K562 (cell line): ENCODE results near the gene RAB2B. TPM values are rescaled to one million over a fixed set of nuclear protein-coding genes. Genes with fewer than 3 reads are reported as not detected.

Experiments used
- ATAC-seq: fragments of 200-7000 bp; cut with Tn5 transposase; 3 replicates; pipeline ENCODE4 v1.9.1; 2020; ENCODE audit warnings: moderate library complexity
- BruUV-seq: library from RNA; stranded (reverse); fragments of 400-500 nt; replicated peaks from 2 replicates; lab custom pipeline; 2021; lab: Mats Ljungman, UMichigan
- CTCF ChIA-PET: fragments of 300-600 bp; formaldehyde crosslinking; extraction: SDS; loops from one replicate; lab custom pipeline; 2021; ENCODE audit warnings: low intra/inter-chr PET ratio; lab: Yijun Ruan, JAX
- POLR2A ChIA-PET: fragments of 300-600, 350-650 bp; sonication (Branson Sonifier 250); formaldehyde crosslinking; extraction: SDS; loops from one replicate; lab custom pipeline; 2021; ENCODE audit warnings: antibody characterized with exemption, inconsistent platforms; lab: Yijun Ruan, JAX
- DNase-seq, 4 experiments: peaks; one replicate each; pipeline versions ENCODE4 v3.0.0 to v3.0.0-alpha.2; 2011 to 2018; ENCODE audit warnings: low spot score in 3 of 4, mixed read lengths in 3 of 4; ENCODE audit errors: extremely low read depth in 1 of 4
- FAIRE-seq: peaks from 2 replicates; lab custom pipeline; 2011; peaks lifted over from hg19 to GRCh38; lab: Jason Lieb, UNC
- H2AFZ ChIP-seq: 2 replicates; pipeline ENCODE4 v1.6.0; 2011; ENCODE audit warnings: low read depth, low read length, control low read depth, inconsistent platforms
- H3K27ac ChIP-seq: fragments of 200-600 bp; 3 replicates; pipeline ENCODE4 v1.8.0; 2011; ENCODE audit warnings: low read depth, mild to moderate bottlenecking, control low read depth, inconsistent platforms, low read length, moderate library complexity, mixed read lengths; ENCODE audit errors: extremely low read depth
- H3K27me3 ChIP-seq, 2 experiments: fragments of 300-600 bp in 1 of 2; 2 replicates in 1 of 2; 3 replicates in 1 of 2; pipeline versions ENCODE4 v1.6.0 to v1.8.0; 2011; ENCODE audit warnings: inconsistent platforms in 2 of 2, low read length in 2 of 2, mild to moderate bottlenecking in 1 of 2, mixed read lengths in 1 of 2, moderate library complexity in 1 of 2; ENCODE audit not compliant: control insufficient read depth in 2 of 2, insufficient read depth in 2 of 2
- H3K36me3 ChIP-seq: fragments of 300-600 bp; 3 replicates; pipeline ENCODE4 v1.8.0; 2011; ENCODE audit warnings: mild to moderate bottlenecking, low read length, inconsistent platforms; ENCODE audit not compliant: control insufficient read depth, insufficient read depth
- H3K4me1 ChIP-seq, 2 experiments: fragments of 200-600 bp in 1 of 2; replicated peaks in 1 of 2; 2 replicates in 1 of 2; 3 replicates in 1 of 2; pipeline versions ENCODE4 v1.5.1 to v1.8.0; 2011; ENCODE audit warnings: inconsistent platforms in 2 of 2, low read length in 2 of 2, mild to moderate bottlenecking in 1 of 2, mixed read lengths in 1 of 2, moderate library complexity in 1 of 2; ENCODE audit not compliant: control insufficient read depth in 2 of 2, insufficient read depth in 2 of 2
- H3K4me2 ChIP-seq: 2 replicates; pipeline ENCODE4 v1.6.1; 2011; ENCODE audit warnings: low read length, control low read depth, inconsistent platforms, mixed read lengths; ENCODE audit not compliant: insufficient read depth
- H3K4me3 ChIP-seq: fragments of 200-600 bp; sonication (generic), shearing (Covaris generic); 2 replicates; pipeline ENCODE4 v1.5.1; 2016; ENCODE audit warnings: control low read depth, inconsistent platforms
- H3K79me2 ChIP-seq: fragments of 200-600 bp; 3 replicates; pipeline ENCODE4 v1.8.0; 2011; ENCODE audit warnings: low read length, inconsistent platforms; ENCODE audit not compliant: control insufficient read depth, insufficient read depth
- H3K9ac ChIP-seq, 2 experiments: 2 replicates each; pipeline versions ENCODE4 v1.6.0 to v1.6.1; 2011; ENCODE audit warnings: low read depth in 2 of 2, low read length in 2 of 2, control low read depth in 1 of 2, inconsistent platforms in 1 of 2, mild to moderate bottlenecking in 1 of 2, mixed read lengths in 1 of 2; ENCODE audit not compliant: insufficient read depth in 1 of 2
- H3K9me1 ChIP-seq: one replicate; pipeline ENCODE4 v1.6.0; 2011; ENCODE audit warnings: inconsistent platforms, mild to moderate bottlenecking, low read length, moderate library complexity; ENCODE audit not compliant: control insufficient read depth, insufficient read depth
- H3K9me3 ChIP-seq: replicated peaks from 2 replicates; pipeline ENCODE4 v1.5.1; 2011; ENCODE audit warnings: low read depth, low read length, inconsistent platforms; ENCODE audit not compliant: control insufficient read depth, insufficient read depth
- H4K20me1 ChIP-seq: replicated peaks from 2 replicates; pipeline ENCODE4 v1.6.1; 2011; ENCODE audit warnings: low read length, inconsistent platforms, mixed read lengths; ENCODE audit not compliant: control insufficient read depth, insufficient read depth
- E2F5 ChIP-seq: sonication (generic); formaldehyde crosslinking; IDR thresholded peaks from 2 replicates; pipeline ENCODE4 v1.8.0; 2022; ENCODE audit warnings: mild to moderate bottlenecking, missing genetic modification reagents
- ILF3 ChIP-seq: fragments of 450-650 bp; IDR thresholded peaks from 2 replicates; pipeline ENCODE4 v1.6.1; 2018; ENCODE audit warnings: antibody characterized with exemption, mild to moderate bottlenecking, moderate library complexity, borderline replicate concordance
- JUND ChIP-seq, 2 experiments: IDR thresholded peaks; 2 replicates in 1 of 2; 3 replicates in 1 of 2; pipeline ENCODE4 v1.6.1; 2011; ENCODE audit warnings: borderline replicate concordance in 2 of 2, low read depth in 2 of 2, low read length in 2 of 2, improper control_type of control experiment in 1 of 2, missing biosample characterization in 1 of 2, missing genetic modification characterization in 1 of 2, missing genetic modification reagents in 1 of 2
- PBX2 ChIP-seq, 2 experiments: IDR thresholded peaks in 1 of 2; conservative IDR thresholded peaks in 1 of 2; 2 replicates each; pipeline ENCODE4 v1.6.1; 2016; ENCODE audit warnings: low read depth in 2 of 2, mild to moderate bottlenecking in 1 of 2, missing compliant biosample characterization in 1 of 2, missing genetic modification characterization in 1 of 2, moderate library complexity in 1 of 2
- SETDB1 ChIP-seq: IDR thresholded peaks from one replicate; pipeline ENCODE4 v1.6.1; 2012; ENCODE audit warnings: low read length, control low read depth, inconsistent platforms
- TFE3 ChIP-seq: fragments of 450-650 bp; formaldehyde crosslinking; IDR thresholded peaks from 2 replicates; pipeline ENCODE4 v1.4.0; 2020; ENCODE audit warnings: mild to moderate bottlenecking, mixed read lengths
- ZKSCAN8 ChIP-seq: fragments of 200-800 bp; sonication (Bioruptor generic); IDR thresholded peaks from 2 replicates; pipeline ENCODE4 v1.6.1; 2016; ENCODE audit warnings: missing genetic modification characterization, missing compliant biosample characterization
- ZNF184 ChIP-seq: sonication (generic); formaldehyde crosslinking; IDR thresholded peaks from 2 replicates; pipeline ENCODE4 v1.5.0; 2020; ENCODE audit warnings: missing genetic modification reagents
- ZNF695 ChIP-seq: fragments of 450-650 bp; formaldehyde crosslinking; IDR thresholded peaks from 2 replicates; pipeline ENCODE4 v1.4.0; 2020; ENCODE audit warnings: mild to moderate bottlenecking, moderate library complexity
- WGBS: fragments of 100-300 bp; shearing (Covaris generic); methylation state at CpG from one replicate; pipeline ENCODE4 v1.1.6; 2016; ENCODE audit warnings: low coverage, mixed read lengths; ENCODE audit not compliant: insufficient coverage; ENCODE audit errors: missing lambda C conversion rate; 5-methylcytosine and 5-hydroxymethylcytosine counted together
- in situ Hi-C: fragments of 300-500 bp; cut with MboI; formaldehyde crosslinking; loops from 4 replicates; pipeline ENCODE4 v1.15.0; 2018; ENCODE audit warnings: inconsistent platforms, mixed read lengths
- intact Hi-C: fragments of 100-400 bp; cut with micrococcal nuclease; formaldehyde crosslinking; loops from 2 replicates; pipeline ENCODE4 v1.14.2; 2022
- polyA plus RNA-seq, 8 experiments: library from polyadenylated mRNA; depleted of rRNA in 4 of 8; stranded (reverse) in 5 of 8; unstranded in 3 of 8; fragments of >200 nt; fragmentation: Nextera tagmentation in 2 of 8; fragmentation: Illumina TruSeq in 1 of 8; extraction: Ambion mirVana in 2 of 8; extraction: Trizol in 1 of 8; gene quantifications; 2 replicates each; pipeline versions ENCODE4 v1.2.1 to v1.2.3, GENCODE V29; 2011 to 2014; ENCODE audit warnings: inconsistent platforms in 1 of 8, missing spikeins in 1 of 8
- total RNA-seq, 7 experiments: library from RNA; depleted of rRNA in 6 of 7; stranded (reverse); fragments of >200 nt in 6 of 7; fragmentation: Illumina TruSeq in 2 of 7; extraction: Trizol in 2 of 7; gene quantifications; 2 replicates each; pipeline versions ENCODE4 v1.2.1 to v1.2.3, GENCODE V29; 2011 to 2021; ENCODE audit warnings: low replicate concordance in 1 of 7

The RAB2B gene
- total and polyA plus RNA-seq, 9 of the 15 experiments (the other 6 are each of a cell fraction or from before 2014, with no cell fraction given), result 4.6 to 19.8 (median 9.8) TPM

GRCh38 chr14:21505012-21505553 is 28.3 kb upstream of the RAB2B start:
- no peak overlapping the region for H3K27ac ChIP-seq
- H3K4me2 ChIP-seq, result no peak overlapping the region
- POLR2A ChIA-PET, result interaction anchor here (0.6 to 0.8 kb wide), 2 partner anchors 23 to 27 kb away, joined by 4 read pairs; no protein-coding TSS in a partner anchor
- H3K4me1 ChIP-seq, result no peaks in the 10 kb centered on the region; a peak in 2 of 5 replicates
- no peak overlapping the region; a peak in 1 of 4 replicates for H3K9ac ChIP-seq
- peaks cover 77% of the 10 kb centered on the region for H3K36me3 ChIP-seq
- intact Hi-C loops (no loop called here), in situ Hi-C loops (no loop called here)
- BruUV-seq, result no TSS peak
- H4K20me1 ChIP-seq, result no peaks in the 10 kb centered on the region
- no peaks in the 10 kb centered on the region for H3K9me3 ChIP-seq
- H3K27me3 ChIP-seq, result no peaks in the 10 kb centered on the region
- peaks cover 55% of the 10 kb centered on the region for H3K79me2 ChIP-seq
- CTCF ChIA-PET, result no interaction called here
- TF ChIP-seq JUND (IDR thresholded peaks at IDR 0.05; ENCODE audit: borderline replicate concordance, low read depth, low read length) (no peak), JUND (tag; IDR thresholded peaks at IDR 0.05; ENCODE audit: borderline replicate concordance, low read depth, low read length) (no peak), ZNF184 (no peak), ZKSCAN8 (CRISPR knock-in tag) (no peak)
- no peak overlapping the region for H3K4me3 ChIP-seq
- H2AFZ ChIP-seq, result no peak overlapping the region
- H3K9me1 ChIP-seq, result no peaks in the 10 kb centered on the region
- DNase-seq (no peak), FAIRE-seq (no peak), ATAC-seq (peak; percentile 30)

- CTCF ChIA-PET, result no interaction called here
- DNase-seq, result no peak
- H3K4me3 ChIP-seq, result no peak overlapping the region
- H3K27me3 ChIP-seq, result no peaks in the 10 kb centered on the region
- H3K4me1 ChIP-seq, result no peaks in the 10 kb centered on the region; a peak in 1 of 5 replicates
- ATAC-seq, result no peak; the same call in 2 of the 3 replicates
- intact Hi-C loops, result no loop called here
- H3K36me3 ChIP-seq, result peaks cover 85% of the 10 kb centered on the region
- in situ Hi-C loops, result loop anchor here (5.0 kb wide), 1 partner anchor 54 kb away; no protein-coding TSS in a partner anchor
- WGBS, result 93% methylated on average over 2 of the region's 4 CpGs
- no TSS peak for BruUV-seq
- H4K20me1 ChIP-seq, result no peaks in the 10 kb centered on the region; the same call in 1 of the 2 replicates
- FAIRE-seq, result no peak
- H3K9ac ChIP-seq, result no peak overlapping the region
- H3K9me3 ChIP-seq, result no peaks in the 10 kb centered on the region
- H3K4me2 ChIP-seq, result no peak overlapping the region
- H2AFZ ChIP-seq, result no peak overlapping the region
- peaks cover 38% of the 10 kb centered on the region for H3K79me2 ChIP-seq
- TF ChIP-seq TFE3 (CRISPR knock-in tag) (no peak), ZNF695 (CRISPR knock-in tag) (no peak), SETDB1 (no peak), ILF3 (no peak), E2F5 (CRISPR knock-in tag) (no peak), PBX2 (CRISPR knock-in tag; IDR thresholded peaks at IDR 0.05; ENCODE audit: low read depth) (no peak), PBX2 (tag; conservative IDR thresholded peaks at IDR 0.05; ENCODE audit: low read depth) (no peak)
- POLR2A ChIA-PET, result interaction anchor here (0.7 kb wide), 1 partner anchor 21 kb away, joined by 3 read pairs; no protein-coding TSS in a partner anchor
- H3K9me1 ChIP-seq, result no peaks in the 10 kb centered on the region
- H3K27ac ChIP-seq, result no peak overlapping the region
These were observed 26.6 kb upstream of the RAB2B start for GRCh38 chr14:21503376-21503775.
